Calu3 (cell line): ENCODE data around the gene RSPRY1. TPM values are rescaled to one million over a fixed set of nuclear protein-coding genes. Genes with fewer than 3 reads are reported as not detected.

Experiments
- BruUV-seq: library from RNA; stranded (reverse); fragments of 400-500 nt; replicated peaks from 2 replicates; lab custom pipeline; 2021; lab: Mats Ljungman, UMichigan
- CTCF ChIA-PET: fragments of 300-600 bp; sonication (Branson Sonifier 250); formaldehyde crosslinking; loops from one replicate; lab custom pipeline; 2022; ENCODE audit warnings: antibody characterized with exemption; lab: Charles Lee
- DNase-seq: peaks from one replicate; pipeline ENCODE4 v3.0.0; 2022
- H3K27ac Mint-ChIP-seq: one replicate; pipeline ENCODE4 v1.8.0; 2022; ENCODE audit warnings: mixed read lengths; ENCODE audit not compliant: unreplicated experiment
- H3K27me3 Mint-ChIP-seq: one replicate; pipeline ENCODE4 v1.8.0; 2022; ENCODE audit warnings: mixed read lengths; ENCODE audit not compliant: unreplicated experiment
- H3K36me3 Mint-ChIP-seq: one replicate; pipeline ENCODE4 v1.8.0; 2022; ENCODE audit warnings: mild to moderate bottlenecking, moderate library complexity, mixed read lengths; ENCODE audit not compliant: insufficient read depth, unreplicated experiment
- H3K4me1 Mint-ChIP-seq: one replicate; pipeline ENCODE4 v1.8.0; 2022; ENCODE audit warnings: mild to moderate bottlenecking, low read depth, mixed read lengths; ENCODE audit not compliant: unreplicated experiment
- H3K4me3 Mint-ChIP-seq: one replicate; pipeline ENCODE4 v1.8.0; 2022; ENCODE audit warnings: mild to moderate bottlenecking, low read depth, moderate library complexity, mixed read lengths; ENCODE audit not compliant: unreplicated experiment
- H3K9me3 Mint-ChIP-seq: one replicate; pipeline ENCODE4 v1.8.0; 2022; ENCODE audit warnings: low read depth, mixed read lengths; ENCODE audit not compliant: unreplicated experiment
- intact Hi-C: fragments of 100-400 bp; cut with micrococcal nuclease; formaldehyde crosslinking; loops from one replicate; pipeline ENCODE4 v1.10.0; 2022; ENCODE audit not compliant: unreplicated experiment
- total RNA-seq: library from RNA; stranded (reverse); gene quantifications from 2 replicates; pipeline ENCODE4 v1.2.3, GENCODE V29; 2022
- TF ChIP-seq, protein P1 (sequence below): fragments of 200-600 bp; IDR thresholded peaks from one replicate; pipeline ENCODE4 v1.8.0; 2022; ENCODE audit warnings: antibody characterized with exemption; ENCODE audit not compliant: unreplicated experiment

RSPRY1 gene
- total RNA-seq, 1 experiment from 2014 or later: 43.6 TPM

- intact Hi-C loops: no loop called here
- no peaks in the 10 kb centered on the region for H3K9me3 Mint-ChIP-seq
- DNase-seq: no peak
- TF ChIP-seq, protein P1, sequence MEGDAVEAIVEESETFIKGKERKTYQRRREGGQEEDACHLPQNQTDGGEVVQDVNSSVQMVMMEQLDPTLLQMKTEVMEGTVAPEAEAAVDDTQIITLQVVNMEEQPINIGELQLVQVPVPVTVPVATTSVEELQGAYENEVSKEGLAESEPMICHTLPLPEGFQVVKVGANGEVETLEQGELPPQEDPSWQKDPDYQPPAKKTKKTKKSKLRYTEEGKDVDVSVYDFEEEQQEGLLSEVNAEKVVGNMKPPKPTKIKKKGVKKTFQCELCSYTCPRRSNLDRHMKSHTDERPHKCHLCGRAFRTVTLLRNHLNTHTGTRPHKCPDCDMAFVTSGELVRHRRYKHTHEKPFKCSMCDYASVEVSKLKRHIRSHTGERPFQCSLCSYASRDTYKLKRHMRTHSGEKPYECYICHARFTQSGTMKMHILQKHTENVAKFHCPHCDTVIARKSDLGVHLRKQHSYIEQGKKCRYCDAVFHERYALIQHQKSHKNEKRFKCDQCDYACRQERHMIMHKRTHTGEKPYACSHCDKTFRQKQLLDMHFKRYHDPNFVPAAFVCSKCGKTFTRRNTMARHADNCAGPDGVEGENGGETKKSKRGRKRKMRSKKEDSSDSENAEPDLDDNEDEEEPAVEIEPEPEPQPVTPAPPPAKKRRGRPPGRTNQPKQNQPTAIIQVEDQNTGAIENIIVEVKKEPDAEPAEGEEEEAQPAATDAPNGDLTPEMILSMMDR: no peak
- H3K36me3 Mint-ChIP-seq: peaks cover 23% of the 10 kb centered on the region
- H3K27me3 Mint-ChIP-seq: no peaks in the 10 kb centered on the region
- BruUV-seq: no TSS peak
- H3K4me1 Mint-ChIP-seq: no peaks in the 10 kb centered on the region
- H3K27ac Mint-ChIP-seq: no peak overlapping the region
- CTCF ChIA-PET: no interaction called here
- H3K4me3 Mint-ChIP-seq: no peak overlapping the region
Observed at GRCh38 chr16:57175896-57176295, 10.2 kb upstream of the RSPRY1 start.

DNA sequence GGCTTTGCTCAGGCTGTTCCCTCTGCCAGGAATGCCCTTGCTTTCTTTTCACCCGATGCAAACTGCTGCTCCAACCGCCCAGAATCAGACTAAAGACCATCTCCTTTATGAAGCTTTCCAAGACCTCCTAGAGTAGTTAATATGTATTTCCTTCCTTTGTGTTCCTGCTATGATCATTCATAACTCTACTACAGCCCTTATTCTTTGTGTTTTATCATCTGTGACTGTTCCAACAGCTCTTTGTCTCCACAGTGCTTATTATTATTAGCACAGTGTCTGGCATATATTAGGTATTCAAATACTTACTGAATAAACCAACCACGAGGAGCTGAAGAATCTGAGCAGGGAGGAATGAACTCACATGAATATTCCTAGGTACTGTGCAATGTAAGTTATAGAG is 7.9 kb upstream of the RSPRY1 start:
- BruUV-seq: no TSS peak
- intact Hi-C loops: no loop called here
- no peak overlapping the region for H3K27ac Mint-ChIP-seq

DNA sequence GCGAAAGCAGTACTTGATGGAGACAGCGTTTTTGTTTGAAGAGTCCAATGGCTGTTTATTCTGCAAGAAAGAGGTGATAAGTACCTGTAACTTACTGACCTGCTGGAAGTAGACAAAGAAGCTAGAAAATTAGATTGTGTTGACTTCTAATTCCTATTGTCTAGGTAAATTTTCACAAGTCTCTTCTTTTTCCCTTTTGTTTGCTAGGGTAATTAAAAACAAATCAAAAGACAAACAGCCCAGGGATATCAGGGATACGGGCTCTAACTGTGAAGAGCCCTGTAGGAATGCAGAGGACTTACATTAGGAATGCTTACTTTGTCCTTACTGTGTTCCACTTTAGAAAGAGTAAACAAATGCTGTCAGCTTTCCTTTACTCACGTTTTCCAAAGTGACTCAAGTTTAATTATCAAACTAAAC is 7.3 kb upstream of the RSPRY1 start:
- BruUV-seq: no TSS peak
- Mint-ChIP-seq H3K4me3 (no peak overlapping the region), H3K27ac (no peak overlapping the region), H3K4me1 (peaks cover 3% of the 10 kb centered on the region), H3K27me3 (no peaks in the 10 kb centered on the region), H3K36me3 (peaks cover 5% of the 10 kb centered on the region), H3K9me3 (no peaks in the 10 kb centered on the region)
- CTCF ChIA-PET: no interaction called here
- TF ChIP-seq, protein P1: no peak
- intact Hi-C loops: no loop called here
- DNase-seq: no peak

More for the DNA sequence above, 7.9 kb upstream of the RSPRY1 start:
- Mint-ChIP-seq H3K27me3 (no peaks in the 10 kb centered on the region), H3K4me3 (no peak overlapping the region), H3K9me3 (no peaks in the 10 kb centered on the region), H3K4me1 (no peaks in the 10 kb centered on the region), H3K36me3 (peaks cover 11% of the 10 kb centered on the region)
- CTCF ChIA-PET: no interaction called here
- DNase-seq: no peak
- TF ChIP-seq, protein P1: no peak

- no peak overlapping the region for H3K4me3 Mint-ChIP-seq
- DNase-seq: no peak
- BruUV-seq: no TSS peak
- CTCF ChIA-PET: no interaction called here
- H3K36me3 Mint-ChIP-seq: peaks cover 4% of the 10 kb centered on the region
- H3K27me3 Mint-ChIP-seq: no peaks in the 10 kb centered on the region
- peaks cover 8% of the 10 kb centered on the region for H3K4me1 Mint-ChIP-seq
- no peak overlapping the region for H3K27ac Mint-ChIP-seq
- no peaks in the 10 kb centered on the region for H3K9me3 Mint-ChIP-seq
- TF ChIP-seq, protein P1: no peak
- intact Hi-C loops: no loop called here
Observed at GRCh38 chr16:57179215-57179828, 6.8 kb upstream of the RSPRY1 start.
